GM18870 (cell line): ENCODE data around the gene MGAT4B.

Source experiments
- ATAC-seq: cut with Tn5 transposase; IDR thresholded peaks from one replicate; pipeline ENCODE4 v1.9.1; 2021; ENCODE audit warnings: moderate library complexity; ENCODE audit not compliant: unreplicated experiment

Gene MGAT4B

GRCh38 chr5:179812997-179813607 lies 6.4 kb upstream of the MGAT4B start:
- ATAC-seq = no peak

- no peak for ATAC-seq
Observed at GRCh38 chr5:179812135-179812825, 5.6 kb upstream of the MGAT4B start.

- no peak for ATAC-seq
Observed at GRCh38 chr5:179805529-179806249, 977 bp downstream of the MGAT4B start.

- no peak for ATAC-seq
Observed at GRCh38 chr5:179805070-179805528, 1.6 kb downstream of the MGAT4B start.

GRCh38 chr5:179804555-179804947 lies 2.1 kb downstream of the MGAT4B start:
- no peak for ATAC-seq

GRCh38 chr5:179803651-179804554 lies 2.8 kb downstream of the MGAT4B start:
- ATAC-seq = no peak

GRCh38 chr5:179802950-179803562 lies 3.6 kb downstream of the MGAT4B start:
- ATAC-seq = no peak

- ATAC-seq = no peak
Observed at GRCh38 chr5:179802207-179802883, 4.3 kb downstream of the MGAT4B start.

- ATAC-seq = no peak
Observed at GRCh38 chr5:179801304-179802206, 5.1 kb downstream of the MGAT4B start.

GRCh38 chr5:179800696-179801201 lies 5.9 kb downstream of the MGAT4B start:
- no peak for ATAC-seq

GRCh38 chr5:179800071-179800695 lies 6.5 kb downstream of the MGAT4B start:
- no peak for ATAC-seq

- ATAC-seq = no peak
Observed at GRCh38 chr5:179799644-179799973, 7.1 kb downstream of the MGAT4B start.

GRCh38 chr5:179798771-179799643 lies 7.7 kb downstream of the MGAT4B start:
- ATAC-seq = no peak

GRCh38 chr5:179798144-179798770 lies 8.4 kb downstream of the MGAT4B start:
- ATAC-seq = no peak

- ATAC-seq = no peak
Observed at GRCh38 chr5:179797741-179798140, 8.9 kb downstream of the MGAT4B start.

GRCh38 chr5:179796877-179797608 lies 9.6 kb downstream of the MGAT4B start:
- ATAC-seq = no peak
